Calu3 (cell line): ENCODE measurements around the gene COBLL1. TPM values are rescaled to one million over a fixed set of nuclear protein-coding genes. Genes with fewer than 3 reads are reported as not detected.

Experiments used
- BruUV-seq: library from RNA; stranded (reverse); fragments of 400-500 nt; replicated peaks from 2 replicates; lab custom pipeline; 2021; lab: Mats Ljungman, UMichigan
- CTCF ChIA-PET: fragments of 300-600 bp; sonication (Branson Sonifier 250); formaldehyde crosslinking; loops from one replicate; lab custom pipeline; 2022; ENCODE audit warnings: antibody characterized with exemption; lab: Charles Lee
- DNase-seq: peaks from one replicate; pipeline ENCODE4 v3.0.0; 2022
- H3K27ac Mint-ChIP-seq: one replicate; pipeline ENCODE4 v1.8.0; 2022; ENCODE audit warnings: mixed read lengths; ENCODE audit not compliant: unreplicated experiment
- H3K27me3 Mint-ChIP-seq: one replicate; pipeline ENCODE4 v1.8.0; 2022; ENCODE audit warnings: mixed read lengths; ENCODE audit not compliant: unreplicated experiment
- H3K36me3 Mint-ChIP-seq: one replicate; pipeline ENCODE4 v1.8.0; 2022; ENCODE audit warnings: mild to moderate bottlenecking, moderate library complexity, mixed read lengths; ENCODE audit not compliant: insufficient read depth, unreplicated experiment
- H3K4me1 Mint-ChIP-seq: one replicate; pipeline ENCODE4 v1.8.0; 2022; ENCODE audit warnings: mild to moderate bottlenecking, low read depth, mixed read lengths; ENCODE audit not compliant: unreplicated experiment
- H3K4me3 Mint-ChIP-seq: one replicate; pipeline ENCODE4 v1.8.0; 2022; ENCODE audit warnings: mild to moderate bottlenecking, low read depth, moderate library complexity, mixed read lengths; ENCODE audit not compliant: unreplicated experiment
- H3K9me3 Mint-ChIP-seq: one replicate; pipeline ENCODE4 v1.8.0; 2022; ENCODE audit warnings: low read depth, mixed read lengths; ENCODE audit not compliant: unreplicated experiment
- intact Hi-C: fragments of 100-400 bp; cut with micrococcal nuclease; formaldehyde crosslinking; loops from one replicate; pipeline ENCODE4 v1.10.0; 2022; ENCODE audit not compliant: unreplicated experiment
- total RNA-seq: library from RNA; stranded (reverse); gene quantifications from 2 replicates; pipeline ENCODE4 v1.2.3, GENCODE V29; 2022
- TF ChIP-seq, protein P1 (sequence below): fragments of 200-600 bp; IDR thresholded peaks from one replicate; pipeline ENCODE4 v1.8.0; 2022; ENCODE audit warnings: antibody characterized with exemption; ENCODE audit not compliant: unreplicated experiment

COBLL1 gene
- total RNA-seq, 1 experiment from 2014 or later = 44.9 TPM

DNA sequence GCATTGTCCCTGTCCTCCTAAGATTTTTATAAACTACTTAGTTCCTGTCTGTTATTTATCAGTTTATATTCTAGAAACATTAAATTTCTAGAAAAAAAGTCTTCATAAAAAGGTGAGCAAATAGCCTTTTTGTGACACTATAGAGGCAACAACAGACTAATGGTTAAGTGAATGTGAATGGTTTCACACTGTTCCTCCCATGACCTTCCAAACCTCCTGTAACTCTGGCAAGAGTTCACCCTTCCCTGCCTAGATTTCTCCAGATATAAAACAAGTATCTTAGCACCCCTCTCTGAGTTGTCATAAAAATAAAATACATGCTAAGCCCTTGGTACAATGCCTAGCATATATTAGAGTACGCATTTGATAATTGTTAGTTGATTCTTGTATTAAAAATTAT, 29.2 kb downstream of the COBLL1 start:
- intact Hi-C loops = no loop called here
- Mint-ChIP-seq H3K4me3 (no peak overlapping the region), H3K27ac (no peak overlapping the region), H3K27me3 (no peaks in the 10 kb centered on the region), H3K4me1 (no peaks in the 10 kb centered on the region), H3K9me3 (no peaks in the 10 kb centered on the region), H3K36me3 (no peaks in the 10 kb centered on the region)
- CTCF ChIA-PET = no interaction called here
- DNase-seq = no peak
- TF ChIP-seq, protein P1, sequence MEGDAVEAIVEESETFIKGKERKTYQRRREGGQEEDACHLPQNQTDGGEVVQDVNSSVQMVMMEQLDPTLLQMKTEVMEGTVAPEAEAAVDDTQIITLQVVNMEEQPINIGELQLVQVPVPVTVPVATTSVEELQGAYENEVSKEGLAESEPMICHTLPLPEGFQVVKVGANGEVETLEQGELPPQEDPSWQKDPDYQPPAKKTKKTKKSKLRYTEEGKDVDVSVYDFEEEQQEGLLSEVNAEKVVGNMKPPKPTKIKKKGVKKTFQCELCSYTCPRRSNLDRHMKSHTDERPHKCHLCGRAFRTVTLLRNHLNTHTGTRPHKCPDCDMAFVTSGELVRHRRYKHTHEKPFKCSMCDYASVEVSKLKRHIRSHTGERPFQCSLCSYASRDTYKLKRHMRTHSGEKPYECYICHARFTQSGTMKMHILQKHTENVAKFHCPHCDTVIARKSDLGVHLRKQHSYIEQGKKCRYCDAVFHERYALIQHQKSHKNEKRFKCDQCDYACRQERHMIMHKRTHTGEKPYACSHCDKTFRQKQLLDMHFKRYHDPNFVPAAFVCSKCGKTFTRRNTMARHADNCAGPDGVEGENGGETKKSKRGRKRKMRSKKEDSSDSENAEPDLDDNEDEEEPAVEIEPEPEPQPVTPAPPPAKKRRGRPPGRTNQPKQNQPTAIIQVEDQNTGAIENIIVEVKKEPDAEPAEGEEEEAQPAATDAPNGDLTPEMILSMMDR = no peak
- BruUV-seq = no TSS peak

DNA sequence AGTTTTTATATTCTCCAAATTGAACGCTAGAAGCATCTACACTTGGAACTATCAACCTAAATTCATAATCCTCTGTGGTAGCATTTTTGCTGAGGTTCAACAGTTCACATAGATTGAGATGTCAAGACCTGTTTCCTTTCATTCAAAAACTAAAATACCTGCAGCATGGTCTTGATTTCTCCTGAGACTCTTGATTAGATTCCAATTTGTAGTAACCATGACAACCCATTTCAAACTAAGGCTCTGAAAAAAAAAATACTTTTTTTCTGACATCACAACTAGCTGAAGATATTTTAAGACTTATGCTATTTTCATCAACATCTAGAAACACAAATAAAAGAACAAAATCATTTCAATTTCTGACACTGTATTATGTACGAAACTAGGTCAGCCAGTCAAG, 29.8 kb downstream of the COBLL1 start:
- H3K4me3 Mint-ChIP-seq = no peak overlapping the region
- TF ChIP-seq, protein P1 = no peak
- H3K27me3 Mint-ChIP-seq = no peaks in the 10 kb centered on the region
- H3K36me3 Mint-ChIP-seq = no peaks in the 10 kb centered on the region
- intact Hi-C loops = no loop called here
- no TSS peak for BruUV-seq
- no peak overlapping the region for H3K27ac Mint-ChIP-seq
- DNase-seq = no peak
- H3K9me3 Mint-ChIP-seq = no peaks in the 10 kb centered on the region
- CTCF ChIA-PET = no interaction called here
- H3K4me1 Mint-ChIP-seq = no peaks in the 10 kb centered on the region

DNA sequence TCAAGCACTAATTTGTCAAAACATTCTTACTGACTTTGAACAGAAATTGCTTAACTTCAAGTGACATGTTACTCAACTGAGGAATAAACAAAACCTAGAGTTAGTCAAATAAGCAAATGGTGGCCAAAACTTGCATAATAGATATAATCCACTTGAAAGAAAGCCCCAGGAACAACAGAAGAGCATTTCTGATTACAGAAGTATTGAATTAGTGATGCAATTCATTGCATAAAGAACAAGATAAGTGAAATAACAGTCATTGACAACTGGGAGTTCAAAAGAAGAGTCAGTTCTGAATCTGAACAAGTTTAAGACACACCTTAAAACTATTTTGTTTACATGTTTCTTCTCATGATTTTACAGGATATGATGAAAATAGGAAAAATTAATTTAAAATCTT, 30.8 kb downstream of the COBLL1 start:
- no TSS peak for BruUV-seq
- Mint-ChIP-seq H3K9me3 (no peaks in the 10 kb centered on the region), H3K4me1 (no peaks in the 10 kb centered on the region), H3K27me3 (no peaks in the 10 kb centered on the region), H3K27ac (no peak overlapping the region), H3K36me3 (no peaks in the 10 kb centered on the region), H3K4me3 (no peak overlapping the region)
- TF ChIP-seq, protein P1 = no peak
- DNase-seq = no peak
- intact Hi-C loops = no loop called here
- CTCF ChIA-PET = no interaction called here

DNA sequence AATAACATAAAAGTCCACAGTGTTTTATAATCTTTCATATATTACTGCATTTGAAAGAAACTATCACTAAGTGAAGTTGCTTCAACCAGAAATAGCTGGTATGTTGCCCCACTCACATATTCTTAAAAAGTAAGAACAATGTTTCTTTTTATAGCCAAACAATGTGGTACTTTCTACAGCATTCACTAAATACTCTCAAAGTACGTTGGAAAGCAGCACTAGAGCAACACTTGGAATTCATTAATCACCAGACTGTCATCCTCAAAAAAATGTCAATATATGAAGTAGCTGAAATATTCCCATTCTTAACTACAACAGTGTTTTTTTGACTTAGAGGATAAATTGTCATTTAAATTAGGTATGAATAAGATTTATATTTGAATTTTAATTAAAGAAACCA, 32.8 kb downstream of the COBLL1 start:
- CTCF ChIA-PET = interaction anchor here (0.6 kb wide), 1 partner anchor 47 kb away, joined by 4 read pairs; no protein-coding TSS in a partner anchor
- DNase-seq = no peak
- H3K27me3 Mint-ChIP-seq = no peaks in the 10 kb centered on the region
- H3K4me1 Mint-ChIP-seq = peaks cover 4% of the 10 kb centered on the region
- H3K27ac Mint-ChIP-seq = no peak overlapping the region
- H3K4me3 Mint-ChIP-seq = no peak overlapping the region
- H3K9me3 Mint-ChIP-seq = no peaks in the 10 kb centered on the region
- intact Hi-C loops = no loop called here
- TF ChIP-seq, protein P1 = no peak
- H3K36me3 Mint-ChIP-seq = no peaks in the 10 kb centered on the region
- BruUV-seq = no TSS peak
